Uterus (tissue), 2 donors: ENCODE results near the gene ICE1.

ENCODE experiments used
- CTCF ChIP-seq, 4 experiments: fragments of 200-600 bp in 2 of 4; fragments of 450-650 bp in 2 of 4; sonication (generic) in 2 of 4; IDR thresholded peaks; one replicate each; pipeline ENCODE4 v1.5.1; 2016 to 2019; ENCODE audit warnings: antibody characterized with exemption in 4 of 4, mild to moderate bottlenecking in 2 of 4, moderate library complexity in 1 of 4
- POLR2A ChIP-seq, 2 donors: fragments of 450-650 bp; IDR thresholded peaks; one replicate each; pipeline ENCODE4 v1.6.1; 2016; ENCODE audit warnings: antibody characterized with exemption in 2 of 2, mild to moderate bottlenecking in 1 of 2, moderate library complexity in 1 of 2

GRCh38 chr5:5418006-5418405 is 4.5 kb upstream of the ICE1 start:
- TF ChIP-seq POLR2A (IDR thresholded peaks at IDR 0.05), result no peak
- TF ChIP-seq CTCF (IDR thresholded peaks at IDR 0.05), result no peak
